ENCODE results near the gene CD70. TPM values are rescaled to one million over a fixed set of nuclear protein-coding genes. Genes with fewer than 3 reads are reported as not detected.
"Not testable (repeated sequence)": the region's sequence is repeated elsewhere in the genome, so short reads cannot be mapped to it uniquely, and the experiment has no call there.

Gene CD70
- total and polyA plus RNA-seq, 2 of the 8 experiments (the other 6 are each of a cell fraction or from before 2014, with no cell fraction given): 1.3 to 12.0 TPM

GRCh38 chr19:6597471-6598253 lies 6.7 kb upstream of the CD70 start:
- H3K27ac ChIP-seq (ENCODE audit: low read depth, low read length); FAIRE-seq: not testable (repeated sequence)

More at GRCh38 chr19:6597471-6598253, 6.7 kb upstream of the CD70 start:
- CTCF ChIA-PET (ENCODE audit: partially characterized antibody): interaction anchor here (0.7 kb wide), 1 partner anchor 34 kb away, joined by 4 read pairs; no protein-coding TSS in a partner anchor
- H4K5ac ChIP-seq (ENCODE audit: insufficient read length, low read depth, low read length); H3K18ac ChIP-seq (ENCODE audit: extremely low read depth, low read length); H3K4me3 ChIP-seq (ENCODE audit: extremely low read depth in 1 of 4, insufficient read depth in 2 of 4, low read depth in 3 of 4, low read length in 4 of 4); H4K91ac ChIP-seq (replicated peaks; ENCODE audit: insufficient read length, low read length); H3K14ac ChIP-seq (ENCODE audit: insufficient read length); H3K79me1 ChIP-seq (ENCODE audit: low read depth, low read length); H3K9ac ChIP-seq (replicated peaks in 1 of 4; ENCODE audit: extremely low read depth in 1 of 4, low read depth in 3 of 4, low read length in 3 of 4); H3K4ac ChIP-seq (replicated peaks; ENCODE audit: insufficient read length, low read depth, low read length); H2BK12ac ChIP-seq (ENCODE audit: low read depth, low read length); DNase-seq (ENCODE audit: low read depth in 1 of 2, low spot score in 2 of 2); H2AK5ac ChIP-seq (ENCODE audit: low read depth, low read length); H3K23me2 ChIP-seq (ENCODE audit: low read depth, low read length); H3K27me3 ChIP-seq (replicated peaks in 1 of 4; ENCODE audit: control insufficient read depth in 3 of 4, extremely low read depth in 1 of 4, insufficient read depth in 3 of 4, low read length in 3 of 4); H4K8ac ChIP-seq (ENCODE audit: extremely low read depth, insufficient read depth, low read length); H3K4me2 ChIP-seq (ENCODE audit: insufficient read depth in 1 of 2, low read depth in 2 of 2, low read length in 2 of 2); H2BK5ac ChIP-seq (ENCODE audit: low read depth, low read length); H3K4me1 ChIP-seq (replicated peaks in 1 of 4; ENCODE audit: control insufficient read depth in 3 of 4, insufficient read depth in 4 of 4, low read length in 3 of 4); H3K36me3 ChIP-seq (ENCODE audit: control insufficient read depth in 2 of 4, insufficient read depth in 4 of 4, low read length in 3 of 4); POLR2A ChIA-PET (ENCODE audit: partially characterized antibody); H3K79me2 ChIP-seq (ENCODE audit: control insufficient read depth in 1 of 2, insufficient read depth in 2 of 2, low read length in 2 of 2); H3K56ac ChIP-seq (replicated peaks; ENCODE audit: insufficient read length, low read depth, low read length); H2BK15ac ChIP-seq (ENCODE audit: low read length); H3K23ac ChIP-seq (ENCODE audit: insufficient read length); H2BK120ac ChIP-seq (replicated peaks; ENCODE audit: low read depth, low read length); H2AFZ ChIP-seq (ENCODE audit: low read length); H2BK20ac ChIP-seq (ENCODE audit: low read length); H4K20me1 ChIP-seq (replicated peaks in 1 of 2; ENCODE audit: control insufficient read depth in 1 of 2, insufficient read depth in 2 of 2, low read length in 2 of 2): not testable (repeated sequence)
- H3K9me3 ChIP-seq (ENCODE audit: insufficient read depth in 2 of 2, low read depth in 1 of 2, low read length in 1 of 2): peaks cover 3 to 11% of the 10 kb centered on the region in 2 experiments; a peak in 2 of 4 replicates
- WGBS, 2 experiments (ENCODE audit: extremely low coverage in 1 of 2, insufficient coverage in 1 of 2, insufficient read length in 1 of 2, insufficient replicate concordance in 2 of 2, low coverage in 1 of 2, low lambda C conversion rate in 2 of 2, missing lambda C conversion rate in 1 of 2): 92% methylated on average over 34 of the region's 34 CpGs; no CpG with 5 or more reads in 1 of the 2 experiments
